NT2/D1 (cell line): ENCODE measurements around the gene EFCAB8.

Experiments used
- SUZ12 ChIP-seq: IDR thresholded peaks from 2 replicates; pipeline ENCODE4 v1.6.1; 2011; ENCODE audit not compliant: insufficient read length, insufficient read depth; ENCODE audit errors: extremely low read depth
- YY1 ChIP-seq: IDR thresholded peaks from 2 replicates; pipeline ENCODE4 v1.6.1; 2011; ENCODE audit not compliant: insufficient read length, insufficient read depth
- ZNF274 ChIP-seq: IDR thresholded peaks from 2 replicates; pipeline ENCODE4 v1.6.1; 2011; ENCODE audit warnings: mild to moderate bottlenecking, low read depth, low read length

GRCh38 chr20:32920066-32920465 is 61.3 kb downstream of the EFCAB8 start:
- TF ChIP-seq ZNF274, result no peak
- no peak for TF ChIP-seq YY1
- TF ChIP-seq SUZ12, result no peak
